HCT116 (cell line): ENCODE data around the gene PSMD11.

Experiments used
- CTCF ChIP-seq, 3 experiments: fragments of 200-600 bp in 1 of 3; sonication (generic) in 1 of 3; IDR thresholded peaks in 2 of 3; conservative IDR thresholded peaks in 1 of 3; 2 replicates each; pipeline ENCODE4 v1.5.1; 2012 to 2017; ENCODE audit warnings: low read depth in 2 of 3, low read length in 2 of 3, antibody characterized with exemption in 1 of 3, borderline replicate concordance in 1 of 3, control low read depth in 1 of 3, mild to moderate bottlenecking in 1 of 3, mixed read lengths in 1 of 3, mixed run types in 1 of 3, moderate library complexity in 1 of 3; ENCODE audit not compliant: insufficient read depth in 1 of 3
- EGR1 ChIP-seq: IDR thresholded peaks from 2 replicates; pipeline ENCODE4 v1.6.1; 2012; ENCODE audit warnings: low read depth
- EZH2 ChIP-seq: fragments of 200-600 bp; sonication (generic); IDR thresholded peaks from 2 replicates; pipeline ENCODE4 v1.6.1; 2017; ENCODE audit warnings: antibody characterized with exemption, mixed run types
- EZH2phosphoT487 ChIP-seq: fragments of 200-600 bp; IDR thresholded peaks from 2 replicates; pipeline ENCODE4 v1.6.1; 2018; ENCODE audit warnings: antibody characterized with exemption, borderline replicate concordance
- MAX ChIP-seq: IDR thresholded peaks from 2 replicates; pipeline ENCODE4 v1.6.1; 2012
- POLR2A ChIP-seq: IDR thresholded peaks from 2 replicates; pipeline ENCODE4 v1.7.0; 2011; ENCODE audit warnings: borderline replicate concordance; ENCODE audit not compliant: insufficient read depth, insufficient read length; ENCODE audit errors: extremely low read depth
- RAD21 ChIP-seq: IDR thresholded peaks from 2 replicates; pipeline ENCODE4 v1.6.1; 2012; ENCODE audit warnings: low read depth, mild to moderate bottlenecking
- REST ChIP-seq: IDR thresholded peaks from 2 replicates; pipeline ENCODE4 v1.6.1; 2012; ENCODE audit warnings: low read depth

- no peak for TF ChIP-seq REST
- no peak for TF ChIP-seq CTCF (IDR thresholded peaks at IDR 0.05 in 2 of 3, conservative IDR thresholded peaks at IDR 0.05 in 1 of 3; ENCODE audit: borderline replicate concordance in 1 of 3, insufficient read depth in 1 of 3, low read depth in 2 of 3, low read length in 2 of 3)
- TF ChIP-seq POLR2A, result no peak
- TF ChIP-seq EZH2, result no peak
- no peak for TF ChIP-seq EZH2phosphoT487
- TF ChIP-seq EGR1, result no peak
- TF ChIP-seq RAD21, result no peak
- no peak for TF ChIP-seq MAX
These were observed 64.6 kb downstream of the PSMD11 start for GRCh38 chr17:32508926-32509325.
